ENCODE measurements around the gene GFPT2.

Gene GFPT2

DNA sequence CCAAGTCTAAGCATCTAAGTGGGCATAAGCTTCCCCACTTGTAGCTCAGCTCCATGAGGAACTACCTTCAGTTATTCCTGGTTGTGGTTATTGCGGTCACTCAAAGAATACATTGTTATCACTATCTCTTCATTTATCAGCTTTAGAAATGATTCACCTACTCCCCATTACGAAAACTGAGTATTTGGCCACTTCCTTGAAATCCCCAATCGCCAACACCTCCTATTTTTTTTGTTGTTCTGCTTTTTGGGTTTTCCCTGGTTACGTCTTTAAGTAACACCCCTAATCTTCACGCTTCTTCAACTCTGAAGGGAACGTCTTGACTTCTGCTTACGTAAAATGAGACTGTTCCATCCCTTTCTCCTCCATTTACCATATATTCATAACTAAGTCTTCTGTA lies 81.9 kb downstream of the GFPT2 start:
- no peak for DNase-seq

DNA sequence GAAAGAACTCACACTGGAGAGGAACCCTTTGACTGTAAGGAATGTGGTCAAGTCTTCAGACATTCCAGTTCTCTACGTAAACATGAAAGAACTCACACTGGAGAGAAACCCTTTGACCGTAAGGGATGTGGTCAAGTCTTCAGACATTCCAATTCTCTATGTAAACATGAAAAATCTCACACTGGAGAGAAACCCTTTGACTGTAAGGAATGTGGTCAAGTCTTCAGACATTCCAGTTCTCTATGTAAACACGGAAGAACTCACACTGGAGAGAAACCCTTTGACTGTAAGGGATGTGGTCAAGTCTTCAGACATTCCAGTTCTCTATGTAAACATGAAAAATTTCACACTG lies 93.9 kb downstream of the GFPT2 start:
- DNase-seq: no peak

DNA sequence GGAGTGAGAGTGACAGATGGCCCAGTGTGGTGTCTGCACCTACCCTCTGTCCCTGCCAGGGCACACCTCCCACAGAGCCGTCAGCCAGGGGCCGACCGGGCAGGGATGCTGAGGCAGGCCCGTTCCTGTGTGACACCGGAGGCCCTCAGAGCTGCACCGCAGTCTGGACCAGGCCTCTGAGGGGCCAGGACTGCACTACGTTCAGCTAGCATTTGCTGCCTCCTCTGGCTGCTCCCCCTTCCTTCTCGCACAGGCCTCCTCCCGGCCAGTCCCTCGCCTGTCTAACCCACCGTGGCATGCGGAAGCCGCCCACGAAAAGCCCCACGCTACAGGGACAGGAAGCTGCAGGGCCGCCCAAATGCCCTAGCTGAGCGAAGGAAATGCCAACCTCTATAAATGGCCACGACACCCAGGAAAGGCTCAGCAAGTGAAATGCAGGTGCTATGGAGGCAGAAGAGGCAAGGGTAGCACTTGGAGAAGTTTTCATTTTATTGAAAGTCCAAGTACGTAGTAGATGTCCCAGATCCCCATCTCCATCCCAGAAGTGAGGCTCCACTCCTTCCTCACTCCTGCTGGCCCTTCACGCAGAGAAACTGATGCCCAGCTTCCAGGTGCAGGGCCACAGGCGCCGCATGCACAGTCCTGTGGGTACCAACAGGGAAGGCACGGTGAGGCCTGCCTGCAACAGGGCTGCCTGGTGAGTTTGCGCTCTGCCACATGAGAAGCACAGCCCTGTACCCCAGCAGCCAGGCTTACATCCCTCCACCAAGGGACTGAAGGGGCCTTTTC lies 99.9 kb downstream of the GFPT2 start:
- no peak for DNase-seq

GRCh38 chr5:180251887-180252286 lies 101.2 kb downstream of the GFPT2 start:
- no peak for DNase-seq

- DNase-seq: no peak
These were observed 102.0 kb downstream of the GFPT2 start for GRCh38 chr5:180251141-180251540.
